HG02642 (cell line): ENCODE results near the gene ARHGAP10.
"Not testable (repeated sequence)": the region's sequence is repeated elsewhere in the genome, so short reads cannot be mapped to it uniquely, and the experiment has no call there.

Source experiments
- ATAC-seq: cut with Tn5 transposase; IDR thresholded peaks from one replicate; pipeline ENCODE4 v1.9.1; 2021; ENCODE audit warnings: mild to moderate bottlenecking; ENCODE audit not compliant: unreplicated experiment, poor library complexity

Gene ARHGAP10

DNA sequence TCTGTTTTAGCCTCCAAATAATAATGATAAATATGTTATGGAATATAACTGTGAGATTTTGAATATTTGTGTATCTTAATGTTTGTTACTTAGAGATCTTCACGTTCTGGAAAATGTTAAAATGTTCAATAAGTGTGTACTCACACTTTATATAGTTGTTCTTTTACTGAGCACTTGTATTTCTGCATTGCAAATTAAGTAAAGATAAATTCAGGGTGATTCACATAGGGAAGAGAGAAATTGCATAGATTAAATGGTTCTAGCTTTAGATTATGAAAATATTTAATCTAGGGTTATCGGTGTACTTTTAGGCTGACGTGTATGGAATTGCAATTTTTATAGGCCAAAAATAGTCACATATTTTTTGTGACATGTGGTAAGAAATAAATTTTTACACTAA is 148.6 kb downstream of the ARHGAP10 start:
- ATAC-seq = no peak

DNA sequence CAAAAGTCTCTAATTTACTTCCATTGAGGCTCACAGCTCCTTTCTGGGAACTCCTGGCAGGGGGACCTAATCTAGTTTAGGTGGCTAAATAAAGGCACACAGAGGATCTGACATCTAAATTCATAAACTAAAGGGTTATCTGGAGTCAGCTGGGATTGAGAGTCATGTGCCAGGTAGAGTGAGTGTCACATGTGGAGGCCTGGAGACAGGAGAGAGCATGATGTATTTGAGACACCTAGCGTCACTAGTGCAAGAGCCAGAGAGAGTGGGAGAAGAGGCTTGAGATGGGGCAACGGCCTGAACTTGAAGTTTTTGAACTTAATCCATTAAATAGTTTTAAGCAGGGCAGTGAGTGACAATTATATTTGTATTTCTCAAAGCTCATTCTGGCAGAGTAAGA is 152.6 kb downstream of the ARHGAP10 start:
- ATAC-seq = no peak

DNA sequence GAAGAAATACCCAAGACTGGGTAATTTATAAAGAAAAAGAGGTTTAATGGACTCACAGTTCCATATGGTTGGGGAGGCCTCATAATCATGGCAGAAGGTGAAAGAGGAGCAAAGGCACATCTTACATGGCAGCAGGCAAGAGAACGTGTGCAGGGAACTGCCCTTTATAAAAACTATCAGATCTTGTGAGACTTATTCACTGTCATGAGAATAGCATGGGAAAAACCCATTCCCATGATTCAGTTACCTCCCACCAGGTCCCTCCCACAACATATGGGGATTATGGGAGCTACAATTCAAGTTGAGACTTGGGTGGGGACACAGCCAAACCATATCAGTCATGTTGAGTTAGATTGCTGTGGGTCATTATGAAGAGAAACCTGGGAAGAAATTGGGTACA is 153.3 kb downstream of the ARHGAP10 start:
- not testable (repeated sequence) for ATAC-seq

DNA sequence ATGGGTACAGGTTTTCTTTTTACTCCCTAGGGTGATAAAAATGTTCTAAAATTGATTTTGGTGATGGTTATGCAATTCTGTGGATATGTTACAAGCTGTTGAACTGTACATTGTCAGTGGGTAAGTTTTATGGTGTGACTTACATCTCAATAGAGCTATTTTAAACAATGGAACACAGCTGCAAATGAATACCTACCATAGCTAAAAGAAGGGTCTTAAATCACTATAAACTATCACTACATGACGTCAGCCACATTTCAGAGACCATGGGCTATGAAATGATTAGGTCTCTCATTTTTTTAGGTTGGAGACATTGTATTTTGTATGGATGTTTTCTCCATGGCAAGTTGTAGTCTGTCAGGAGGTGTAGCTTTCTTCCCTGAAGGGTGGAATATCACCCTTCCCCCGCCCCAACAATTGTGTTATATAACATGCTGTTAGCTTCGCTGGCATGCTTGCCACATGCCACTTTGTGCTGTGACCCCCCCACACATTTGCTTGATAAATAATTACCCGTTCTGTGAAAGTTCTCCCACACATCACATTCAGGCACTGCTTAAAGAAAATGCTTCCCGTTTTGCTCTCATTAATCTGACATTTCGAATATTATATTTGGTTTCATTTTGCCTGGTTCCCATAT is 159.7 kb downstream of the ARHGAP10 start:
- ATAC-seq = no peak

DNA sequence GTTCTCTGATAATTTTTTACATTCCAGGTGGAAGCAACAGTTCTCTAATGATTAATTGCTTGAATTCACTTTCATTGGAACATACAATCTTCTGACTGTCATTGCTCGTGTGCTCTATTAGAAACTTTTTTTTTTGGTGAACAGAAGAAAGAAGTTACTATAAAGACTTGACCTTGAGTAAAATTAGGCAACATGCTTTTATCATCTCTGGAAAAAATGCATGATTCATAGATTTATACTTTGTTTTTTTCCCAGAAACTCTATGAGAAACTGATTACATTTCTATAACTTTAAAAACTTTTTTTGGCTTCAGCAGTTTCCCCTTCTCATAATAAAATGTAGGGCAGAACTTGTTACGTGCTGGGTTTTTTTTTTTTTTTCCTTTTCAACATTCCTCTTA is 167.6 kb downstream of the ARHGAP10 start:
- no peak for ATAC-seq

DNA sequence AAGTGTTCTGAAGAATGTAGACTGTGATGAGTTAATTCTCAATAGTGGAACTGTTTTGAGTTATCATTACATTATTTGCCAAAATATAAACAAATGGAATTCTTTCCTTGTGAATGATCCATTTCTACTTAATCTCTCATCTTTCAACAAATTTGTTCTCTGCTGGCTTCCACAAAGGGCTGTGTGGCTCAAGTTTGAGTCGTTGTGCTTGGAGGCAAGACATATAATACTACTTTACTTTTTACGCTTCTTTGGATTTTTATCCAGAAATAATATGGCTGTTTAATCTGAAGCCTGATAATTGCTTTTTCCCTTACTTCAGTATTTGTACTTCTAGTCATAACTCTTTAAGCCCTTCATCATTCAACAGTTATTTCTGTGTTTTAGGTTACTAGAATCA is 169.5 kb downstream of the ARHGAP10 start:
- no peak for ATAC-seq

DNA sequence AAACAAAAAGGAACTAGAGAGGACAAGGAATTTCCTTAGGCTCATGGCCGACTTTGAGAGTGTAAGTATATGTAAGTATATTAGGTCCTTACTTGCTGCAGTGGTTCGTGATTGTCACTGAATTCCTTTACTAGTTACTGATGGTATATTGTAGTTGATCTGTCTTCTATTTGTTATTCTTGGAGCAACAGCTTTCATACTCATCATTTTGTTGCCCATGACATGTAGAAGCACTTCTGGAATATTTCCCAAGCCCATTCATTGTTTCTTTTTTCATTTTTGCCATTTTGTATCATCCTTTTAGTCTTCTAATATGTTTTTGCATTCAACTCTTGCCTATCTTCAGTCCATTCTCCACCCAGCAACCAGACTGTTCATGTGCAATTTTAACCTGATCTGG is 170.0 kb downstream of the ARHGAP10 start:
- no peak for ATAC-seq

DNA sequence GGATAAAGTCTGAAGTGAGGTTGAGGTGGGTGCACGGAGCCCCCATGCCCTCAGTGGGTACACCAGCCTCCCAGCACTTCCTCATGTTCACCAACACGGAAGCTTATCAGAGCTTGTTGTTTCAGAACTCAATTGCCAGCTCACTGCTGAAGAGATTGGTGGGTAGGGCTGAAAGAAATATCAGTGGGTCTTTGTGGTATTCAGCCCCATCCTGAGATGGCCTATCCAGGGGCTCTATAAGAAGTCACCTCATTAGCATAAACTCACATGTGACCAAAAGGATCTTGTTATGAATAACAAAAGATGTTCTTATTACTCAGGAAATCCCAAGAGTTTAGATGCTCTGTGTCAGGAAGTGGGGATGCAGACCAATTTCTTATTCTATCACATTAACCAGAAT is 177.3 kb downstream of the ARHGAP10 start:
- ATAC-seq = peak; percentile 50

DNA sequence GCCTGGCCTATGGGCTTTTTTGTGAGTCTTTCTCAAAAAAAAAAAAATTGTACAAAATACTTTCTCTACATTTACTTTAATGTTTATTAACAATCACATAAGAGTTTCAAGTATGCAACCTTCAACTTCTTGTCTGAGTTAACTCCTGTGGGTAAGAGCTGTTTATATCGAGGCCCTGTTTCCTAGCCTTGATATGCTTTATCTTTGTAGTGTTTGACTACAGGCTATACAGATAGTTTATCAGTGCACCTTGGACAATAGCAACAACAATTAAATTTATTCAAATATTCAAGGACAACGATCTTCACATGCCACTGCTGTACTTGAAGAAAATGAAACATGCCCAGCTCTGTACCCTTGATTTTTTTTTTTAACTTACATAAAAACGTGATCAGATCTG is 178.4 kb downstream of the ARHGAP10 start:
- no peak for ATAC-seq

DNA sequence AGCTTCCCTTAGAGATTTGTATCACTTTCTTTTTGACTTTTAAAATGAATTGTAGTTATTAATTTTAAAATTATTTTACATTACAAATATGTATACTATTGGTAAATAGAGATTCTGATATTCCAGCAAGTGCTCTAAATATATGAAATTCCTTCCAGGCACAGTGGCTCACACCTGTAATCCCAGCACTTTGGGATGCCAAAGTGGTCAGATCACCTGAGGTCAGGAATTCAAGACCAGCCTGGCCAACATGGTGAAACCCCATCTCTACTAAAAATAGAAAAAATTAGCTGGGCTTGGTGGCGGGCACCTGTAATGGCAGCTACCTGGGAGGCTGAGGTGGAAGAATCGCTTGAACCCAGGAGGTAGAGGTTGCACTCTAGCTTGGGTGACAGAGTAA is 180.2 kb downstream of the ARHGAP10 start:
- ATAC-seq = not testable (repeated sequence)

DNA sequence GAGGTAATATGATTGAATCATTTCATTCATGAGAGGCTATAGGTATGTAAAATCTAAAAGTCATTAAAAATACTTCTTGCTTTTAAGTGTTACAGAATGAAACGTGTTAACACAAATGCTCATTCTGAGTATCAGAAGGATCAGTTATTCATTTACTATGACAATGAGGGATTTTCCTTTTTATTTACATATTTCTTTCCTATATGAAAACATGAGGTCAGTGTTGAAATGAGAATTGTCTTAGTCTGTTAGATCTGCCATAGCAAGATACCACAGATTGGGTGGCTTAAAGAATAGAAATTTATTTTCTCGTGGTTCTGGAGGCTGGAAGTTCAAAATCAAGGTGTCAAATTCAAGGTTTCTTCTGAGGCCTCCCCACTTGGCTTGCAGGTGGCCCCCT is 181.2 kb downstream of the ARHGAP10 start:
- ATAC-seq = peak; percentile 56

DNA sequence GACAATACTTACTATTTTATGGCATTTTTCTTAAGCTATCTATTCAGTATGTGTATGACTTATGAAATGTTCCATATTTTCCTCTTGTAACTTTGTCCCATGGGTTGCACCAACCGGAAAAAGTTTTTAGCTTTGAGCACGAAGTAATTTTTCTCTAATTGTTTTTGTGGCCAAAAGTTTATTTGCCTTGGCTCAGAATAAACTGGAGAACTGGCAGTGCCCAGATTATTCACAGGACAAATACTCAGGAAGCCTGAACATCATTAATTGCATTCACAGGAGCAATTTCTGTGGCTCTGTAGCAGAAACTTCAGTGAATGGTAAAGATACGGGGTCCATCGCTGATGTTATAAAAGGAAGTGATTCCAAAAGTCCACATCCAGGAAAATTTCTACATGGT is 184.5 kb downstream of the ARHGAP10 start:
- ATAC-seq = no peak

DNA sequence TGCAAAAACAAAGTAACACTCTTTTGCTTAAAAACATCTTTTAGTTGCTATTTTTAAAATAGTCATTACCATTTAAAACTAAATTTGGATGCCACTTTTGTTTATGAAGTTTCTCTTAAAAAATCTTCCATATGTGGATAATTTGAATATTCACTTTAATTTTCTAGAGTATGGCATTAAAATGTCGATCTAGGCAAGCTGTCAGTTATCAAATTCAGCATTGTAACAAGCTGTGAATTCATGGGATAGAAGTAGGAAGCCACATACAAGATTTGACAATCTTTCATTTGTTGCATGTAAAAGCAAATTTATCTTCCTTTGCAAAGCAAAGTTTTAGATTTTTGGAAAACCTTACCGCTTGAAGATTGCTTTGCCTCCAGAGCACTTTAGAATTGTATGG is 191.5 kb downstream of the ARHGAP10 start:
- ATAC-seq = no peak

DNA sequence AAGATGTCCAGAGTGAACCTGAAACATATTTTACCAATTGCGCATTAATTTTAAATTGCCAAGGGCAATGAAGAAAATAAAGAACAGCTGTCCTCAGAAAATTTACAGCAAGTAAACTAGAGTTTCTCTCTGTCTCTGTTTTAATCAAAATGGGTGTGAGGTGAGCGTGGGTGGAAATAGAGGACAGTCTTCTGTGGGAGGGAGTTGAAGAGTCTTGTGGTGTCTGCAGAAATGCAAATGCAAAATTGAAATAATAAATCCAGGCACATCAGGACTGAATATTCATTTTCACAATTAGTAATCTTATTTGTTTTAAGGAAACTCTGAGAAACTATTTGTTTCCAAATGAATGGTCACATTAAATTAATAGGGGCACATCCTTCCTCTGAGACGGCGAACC is 192.0 kb downstream of the ARHGAP10 start:
- no peak for ATAC-seq

DNA sequence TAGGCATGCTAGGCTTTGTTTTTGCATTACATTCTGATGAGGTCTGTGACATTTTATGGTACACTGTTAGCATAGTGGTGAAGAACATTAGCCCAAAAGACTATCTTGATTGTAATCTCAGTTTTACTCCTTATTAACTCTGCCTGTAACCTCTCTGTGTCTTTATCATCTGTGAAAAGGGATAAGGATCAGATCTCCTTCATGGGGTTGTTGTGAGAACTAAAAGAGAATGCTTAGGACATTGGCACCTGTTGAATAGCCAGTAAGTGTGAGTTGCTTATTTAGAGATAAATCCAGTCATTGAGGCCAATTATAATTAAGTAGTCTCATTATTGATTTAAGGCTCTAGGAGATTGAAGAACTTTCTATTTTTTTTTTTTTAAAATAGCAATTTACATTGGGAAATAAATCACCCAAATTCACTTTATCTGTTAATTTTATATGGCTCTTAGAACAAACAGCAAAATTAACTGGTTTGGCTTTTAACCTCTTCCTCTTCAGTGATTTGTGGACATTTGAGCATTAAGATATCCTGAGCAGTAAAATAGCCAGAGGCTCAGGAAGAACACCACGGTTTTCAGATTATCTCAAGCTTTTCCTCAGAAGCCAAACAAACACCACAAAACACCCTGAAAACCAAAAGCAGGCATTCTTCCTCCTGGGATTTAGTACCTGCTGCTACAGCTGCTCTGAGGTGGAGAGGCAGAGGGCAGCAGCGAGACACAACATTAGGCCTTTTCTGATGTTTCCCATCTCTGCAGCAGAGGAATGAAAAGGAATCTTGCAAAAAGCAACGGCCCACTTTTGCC is 192.9 kb downstream of the ARHGAP10 start:
- ATAC-seq = no peak

DNA sequence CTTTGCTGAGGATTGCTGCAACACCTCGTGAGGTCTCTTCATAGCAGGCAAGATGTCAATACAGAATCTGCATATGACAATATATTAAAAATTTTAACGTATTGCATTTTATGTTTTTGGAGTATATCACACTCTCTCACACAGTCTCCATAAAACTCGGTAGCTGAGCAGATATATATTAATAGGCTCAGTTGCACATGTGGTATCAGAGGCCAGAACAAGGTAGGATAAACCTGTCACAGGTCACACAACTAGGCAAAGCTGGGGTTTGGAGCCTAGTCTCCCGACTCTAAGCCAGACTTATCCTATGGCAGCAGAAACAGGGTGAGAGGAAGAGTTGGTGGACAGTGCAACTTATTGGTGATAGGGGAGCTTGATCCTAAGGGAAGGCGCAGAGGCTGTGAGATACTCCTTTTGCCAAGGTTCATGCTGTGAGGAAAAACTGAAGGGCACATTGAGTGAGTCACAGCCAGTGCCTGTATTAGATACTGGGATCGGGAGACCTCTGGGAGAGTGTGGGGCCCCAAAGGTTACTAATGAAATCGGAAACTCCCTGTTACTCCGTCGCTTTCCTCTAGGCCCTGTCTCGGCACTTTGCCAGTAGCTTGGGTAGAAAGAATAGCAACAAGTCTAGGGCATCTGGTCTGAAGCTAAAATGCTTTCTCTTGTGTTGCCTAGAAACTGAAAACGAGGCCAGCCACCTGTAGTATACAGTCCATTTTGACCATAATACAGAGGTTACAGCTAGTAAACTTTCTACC is 195.7 kb downstream of the ARHGAP10 start:
- no peak for ATAC-seq

DNA sequence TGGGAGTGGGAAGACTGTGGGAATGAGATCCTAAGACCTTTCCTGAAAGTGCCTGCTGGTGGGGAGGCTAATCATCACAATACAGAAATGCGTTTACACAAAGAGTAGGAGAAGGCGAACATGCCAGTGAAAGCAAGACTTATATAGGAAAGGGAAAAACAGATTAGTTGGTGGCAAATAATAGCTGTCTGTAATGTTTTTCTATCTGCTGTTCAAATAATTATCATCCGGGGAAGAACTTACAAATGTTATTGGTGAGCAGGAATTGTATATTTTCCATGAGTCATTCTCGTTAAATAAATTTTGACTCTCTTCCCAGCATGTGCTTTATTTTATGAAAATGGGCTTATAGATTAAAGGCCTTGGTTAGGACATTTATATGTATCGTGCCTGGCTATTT is 196.5 kb downstream of the ARHGAP10 start:
- no peak for ATAC-seq

DNA sequence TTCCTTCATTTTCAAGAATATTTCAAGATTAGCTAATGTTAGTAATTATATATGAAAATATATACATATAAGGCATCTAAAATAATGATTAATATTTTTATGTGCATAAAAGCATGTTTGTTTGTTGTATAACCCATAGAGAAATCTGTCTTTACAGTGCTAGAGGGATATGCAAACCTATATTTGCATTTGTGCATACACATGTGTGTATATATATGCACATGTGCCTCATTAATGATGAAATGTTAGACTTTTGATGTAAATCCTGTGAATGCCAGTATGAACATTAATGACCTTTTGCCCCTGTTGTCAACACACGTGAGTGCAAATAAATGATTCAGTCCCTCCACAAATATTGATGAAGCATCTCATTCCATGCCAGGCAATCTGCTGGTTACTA is 197.9 kb downstream of the ARHGAP10 start:
- ATAC-seq = no peak

DNA sequence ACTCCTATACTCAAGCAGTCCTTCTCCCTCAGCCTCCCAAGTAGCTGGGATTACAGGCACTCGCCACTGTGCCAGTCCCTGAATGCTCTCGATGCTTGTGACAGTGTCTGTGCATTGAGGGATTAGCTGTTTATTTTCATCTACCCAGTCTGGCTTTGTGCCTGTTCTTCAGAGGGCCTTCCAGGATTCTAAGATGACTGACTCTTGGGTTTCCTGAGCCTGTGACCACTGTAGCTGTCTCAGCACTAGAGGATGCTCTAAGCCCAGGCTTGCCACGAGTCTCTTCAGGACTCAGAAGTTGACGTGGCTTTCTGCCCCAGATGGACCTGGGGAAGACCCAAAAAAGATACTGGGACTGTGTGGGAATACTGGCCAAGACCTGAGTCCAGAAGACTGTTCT is 201.4 kb downstream of the ARHGAP10 start:
- ATAC-seq = no peak

DNA sequence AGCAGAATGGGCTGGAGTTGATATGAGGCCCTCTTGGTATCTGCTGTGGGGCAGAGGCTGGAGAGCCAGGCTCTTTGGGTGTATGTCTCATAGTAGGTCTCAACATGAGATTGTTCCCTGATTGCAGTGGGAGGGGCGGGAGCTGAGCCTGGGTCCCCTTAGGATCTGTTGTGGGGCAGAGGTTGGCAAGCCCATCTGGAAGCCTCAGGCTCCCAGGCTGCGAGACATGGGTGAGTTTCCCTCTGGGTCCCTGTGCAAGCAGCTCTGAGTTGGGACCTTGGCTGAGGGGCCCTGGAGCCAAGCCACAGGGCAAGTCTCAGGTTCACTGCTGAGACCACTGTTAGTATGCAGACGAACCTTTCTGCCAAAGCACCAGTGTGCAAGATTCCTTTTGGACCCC is 201.9 kb downstream of the ARHGAP10 start:
- no peak for ATAC-seq

DNA sequence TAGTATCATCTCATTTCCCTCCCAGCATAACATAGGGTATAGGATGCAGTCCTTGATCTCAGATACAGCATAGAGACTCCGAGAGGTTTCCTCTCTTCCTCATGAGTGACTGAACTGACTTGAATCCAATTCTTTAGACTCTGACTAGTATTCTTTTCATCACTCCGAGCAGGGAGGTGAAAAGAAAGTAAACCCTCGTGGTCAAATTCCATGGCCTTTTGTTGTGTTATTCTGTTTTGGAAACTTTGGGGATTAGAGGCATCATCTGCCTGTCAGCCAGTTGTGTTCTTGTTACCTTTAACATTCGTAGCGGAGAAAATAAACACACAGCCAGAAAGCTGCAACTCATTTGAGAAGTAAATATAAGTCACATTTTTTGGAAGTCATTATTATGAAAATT is 206.6 kb downstream of the ARHGAP10 start:
- ATAC-seq = no peak
